GM19193 (cell line): ENCODE measurements around the gene EPHA7.

Experiments used
- POLR2A ChIP-seq: IDR thresholded peaks from 4 replicates; pipeline ENCODE4 v1.6.1; 2011; ENCODE audit not compliant: insufficient read depth, insufficient read length; ENCODE audit errors: extremely low read depth

EPHA7 gene

GRCh38 chr6:93416571-93417420 is 2.6 kb downstream of the EPHA7 start:
- TF ChIP-seq POLR2A, result no peak

GRCh38 chr6:93413190-93413589 is 6.2 kb downstream of the EPHA7 start:
- TF ChIP-seq POLR2A, result no peak

- TF ChIP-seq POLR2A, result no peak
These were observed 6.9 kb downstream of the EPHA7 start for GRCh38 chr6:93412452-93412851.

GRCh38 chr6:93407186-93407585 is 12.2 kb downstream of the EPHA7 start:
- TF ChIP-seq POLR2A, result no peak

GRCh38 chr6:93403390-93403789 is 16.0 kb downstream of the EPHA7 start:
- TF ChIP-seq POLR2A, result no peak

GRCh38 chr6:93398723-93399122 is 20.6 kb downstream of the EPHA7 start:
- TF ChIP-seq POLR2A, result no peak

- TF ChIP-seq POLR2A, result no peak
These were observed 24.9 kb downstream of the EPHA7 start for GRCh38 chr6:93394471-93394870.

- no peak for TF ChIP-seq POLR2A
These were observed 25.7 kb downstream of the EPHA7 start for GRCh38 chr6:93393554-93394074.

GRCh38 chr6:93392797-93393196 is 26.6 kb downstream of the EPHA7 start:
- TF ChIP-seq POLR2A, result no peak

GRCh38 chr6:93391965-93392364 is 27.4 kb downstream of the EPHA7 start:
- TF ChIP-seq POLR2A, result no peak

- no peak for TF ChIP-seq POLR2A
These were observed 30.2 kb downstream of the EPHA7 start for GRCh38 chr6:93389192-93389591.

GRCh38 chr6:93388070-93388469 is 31.3 kb downstream of the EPHA7 start:
- TF ChIP-seq POLR2A, result no peak

- TF ChIP-seq POLR2A, result no peak
These were observed 43.3 kb downstream of the EPHA7 start for GRCh38 chr6:93376026-93376540.

- TF ChIP-seq POLR2A, result no peak
These were observed 45.9 kb downstream of the EPHA7 start for GRCh38 chr6:93373445-93373844.

- no peak for TF ChIP-seq POLR2A
These were observed 47.6 kb downstream of the EPHA7 start for GRCh38 chr6:93371756-93372155.

GRCh38 chr6:93369586-93370134 is 49.7 kb downstream of the EPHA7 start:
- TF ChIP-seq POLR2A, result no peak
